ENCODE measurements around the gene ARMCX2.

GRCh38 chrX:101708163-101708562 lies 48.5 kb upstream of the ARMCX2 start:
- TF ChIP-seq, protein P1, sequence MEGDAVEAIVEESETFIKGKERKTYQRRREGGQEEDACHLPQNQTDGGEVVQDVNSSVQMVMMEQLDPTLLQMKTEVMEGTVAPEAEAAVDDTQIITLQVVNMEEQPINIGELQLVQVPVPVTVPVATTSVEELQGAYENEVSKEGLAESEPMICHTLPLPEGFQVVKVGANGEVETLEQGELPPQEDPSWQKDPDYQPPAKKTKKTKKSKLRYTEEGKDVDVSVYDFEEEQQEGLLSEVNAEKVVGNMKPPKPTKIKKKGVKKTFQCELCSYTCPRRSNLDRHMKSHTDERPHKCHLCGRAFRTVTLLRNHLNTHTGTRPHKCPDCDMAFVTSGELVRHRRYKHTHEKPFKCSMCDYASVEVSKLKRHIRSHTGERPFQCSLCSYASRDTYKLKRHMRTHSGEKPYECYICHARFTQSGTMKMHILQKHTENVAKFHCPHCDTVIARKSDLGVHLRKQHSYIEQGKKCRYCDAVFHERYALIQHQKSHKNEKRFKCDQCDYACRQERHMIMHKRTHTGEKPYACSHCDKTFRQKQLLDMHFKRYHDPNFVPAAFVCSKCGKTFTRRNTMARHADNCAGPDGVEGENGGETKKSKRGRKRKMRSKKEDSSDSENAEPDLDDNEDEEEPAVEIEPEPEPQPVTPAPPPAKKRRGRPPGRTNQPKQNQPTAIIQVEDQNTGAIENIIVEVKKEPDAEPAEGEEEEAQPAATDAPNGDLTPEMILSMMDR (IDR thresholded peaks at IDR 0.05), result no peak
- TF ChIP-seq POLR2A (IDR thresholded peaks at IDR 0.05), result no peak

All from uterus (tissue), 2 donors.